Measurements from ENCODE around the gene CENPV.

DNA sequence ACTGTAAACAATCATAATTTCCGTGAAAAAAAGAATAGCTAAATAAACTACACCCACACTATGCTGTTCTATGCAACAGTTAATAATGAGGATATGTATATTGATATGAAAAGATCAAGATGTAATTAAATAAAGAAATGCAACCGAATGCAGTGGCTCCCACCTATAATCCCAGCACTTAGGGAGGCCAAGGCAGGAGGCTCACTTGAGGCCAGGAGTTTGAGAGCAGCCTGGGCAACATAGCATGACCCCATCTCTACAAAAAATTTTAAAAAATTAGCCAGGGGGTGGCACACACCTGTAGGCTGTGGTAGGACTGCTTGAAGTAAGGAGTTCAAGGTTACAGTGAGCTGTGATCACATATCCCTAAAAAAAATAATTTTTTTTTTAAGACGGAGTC lies 14.9 kb downstream of the CENPV start:
- no peak for TF ChIP-seq EZH2 (IDR thresholded peaks at IDR 0.05; ENCODE audit: borderline replicate concordance, low read length)
- TF ChIP-seq, protein P1, sequence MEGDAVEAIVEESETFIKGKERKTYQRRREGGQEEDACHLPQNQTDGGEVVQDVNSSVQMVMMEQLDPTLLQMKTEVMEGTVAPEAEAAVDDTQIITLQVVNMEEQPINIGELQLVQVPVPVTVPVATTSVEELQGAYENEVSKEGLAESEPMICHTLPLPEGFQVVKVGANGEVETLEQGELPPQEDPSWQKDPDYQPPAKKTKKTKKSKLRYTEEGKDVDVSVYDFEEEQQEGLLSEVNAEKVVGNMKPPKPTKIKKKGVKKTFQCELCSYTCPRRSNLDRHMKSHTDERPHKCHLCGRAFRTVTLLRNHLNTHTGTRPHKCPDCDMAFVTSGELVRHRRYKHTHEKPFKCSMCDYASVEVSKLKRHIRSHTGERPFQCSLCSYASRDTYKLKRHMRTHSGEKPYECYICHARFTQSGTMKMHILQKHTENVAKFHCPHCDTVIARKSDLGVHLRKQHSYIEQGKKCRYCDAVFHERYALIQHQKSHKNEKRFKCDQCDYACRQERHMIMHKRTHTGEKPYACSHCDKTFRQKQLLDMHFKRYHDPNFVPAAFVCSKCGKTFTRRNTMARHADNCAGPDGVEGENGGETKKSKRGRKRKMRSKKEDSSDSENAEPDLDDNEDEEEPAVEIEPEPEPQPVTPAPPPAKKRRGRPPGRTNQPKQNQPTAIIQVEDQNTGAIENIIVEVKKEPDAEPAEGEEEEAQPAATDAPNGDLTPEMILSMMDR (IDR thresholded peaks at IDR 0.05; ENCODE audit: low read length): no peak
